ENCODE data around the gene DOCK3.
"Not testable (repeated sequence)": the region's sequence is repeated elsewhere in the genome, so short reads cannot be mapped to it uniquely, and the experiment has no call there.

Gene DOCK3

GRCh38 chr3:51379746-51380455 is 705.2 kb downstream of the DOCK3 start:
- DNase-seq: no peak

- DNase-seq: no peak
Measured at GRCh38 chr3:51380601-51381332, 706.0 kb downstream of the DOCK3 start.

- no peak for DNase-seq
Measured at GRCh38 chr3:51381333-51381705, 706.6 kb downstream of the DOCK3 start.

GRCh38 chr3:51382076-51382745 is 707.5 kb downstream of the DOCK3 start:
- DNase-seq: no peak

- no peak for DNase-seq
Measured at GRCh38 chr3:51382947-51383578, 708.3 kb downstream of the DOCK3 start.

- DNase-seq: no peak
Measured at GRCh38 chr3:51384055-51384725, 709.5 kb downstream of the DOCK3 start.

- peak; percentile 97 for DNase-seq
Measured at GRCh38 chr3:51384726-51385473, 710.2 kb downstream of the DOCK3 start, which contains the start of gene MANF. Gene MANF (plus strand): TSS chr3:51385291. CDS start chr3:51385343, 52 bp downstream.

- DNase-seq: no peak
Measured at GRCh38 chr3:51385621-51386091, 710.9 kb downstream of the DOCK3 start.

- DNase-seq: no peak
Measured at GRCh38 chr3:51386159-51386851, 711.6 kb downstream of the DOCK3 start.

- no peak for DNase-seq
Measured at GRCh38 chr3:51386852-51387229, 712.1 kb downstream of the DOCK3 start.

GRCh38 chr3:51387281-51387680 is 712.6 kb downstream of the DOCK3 start:
- not testable (repeated sequence) for DNase-seq

GRCh38 chr3:51388286-51389029 is 713.7 kb downstream of the DOCK3 start:
- DNase-seq: no peak

GRCh38 chr3:51389423-51390183 is 714.9 kb downstream of the DOCK3 start:
- DNase-seq: peak; percentile 11

- no peak for DNase-seq
Measured at GRCh38 chr3:51390246-51391074, 715.7 kb downstream of the DOCK3 start.

- peak; percentile 98 for DNase-seq
Measured at GRCh38 chr3:51391075-51391565, 716.4 kb downstream of the DOCK3 start, which contains the start of gene RBM15B. Gene RBM15B (plus strand): TSS chr3:51391285. CDS start chr3:51391400, 115 bp downstream.

GRCh38 chr3:51391566-51392354 is 717.0 kb downstream of the DOCK3 start:
- peak; percentile 51 for DNase-seq

- no peak for DNase-seq
Measured at GRCh38 chr3:51392355-51393133, 717.8 kb downstream of the DOCK3 start.
